ENCODE results near the gene PPP2R2C. TPM values are rescaled to one million over a fixed set of nuclear protein-coding genes. Genes with fewer than 3 reads are reported as not detected.

Gene PPP2R2C
- total and polyA plus RNA-seq, 2 experiments from 2014 or later = not detected

- in situ Hi-C loops (cut with MboI) = no loop called here
- Histone ChIP-seq H3K27me3 (replicated peaks; ENCODE audit: insufficient read depth) (peaks cover 18% of the 10 kb centered on the region), H3K79me2 (ENCODE audit: insufficient read depth) (no peaks in the 10 kb centered on the region), H4K20me1 (ENCODE audit: insufficient read depth) (no peaks in the 10 kb centered on the region), H3K9me2 (ENCODE audit: insufficient read depth) (no peaks in the 10 kb centered on the region), H3F3A (ENCODE audit: insufficient read depth) (no peaks in the 10 kb centered on the region), H3K4me3 (no peak overlapping the region), H3K9me3 (ENCODE audit: low read depth) (no peaks in the 10 kb centered on the region), H3K9ac (no peak overlapping the region), H3K4me2 (ENCODE audit: unreplicated experiment) (no peak overlapping the region), H3K36me3 (ENCODE audit: low read depth) (no peaks in the 10 kb centered on the region), H3K4me1 (ENCODE audit: insufficient read depth) (no peaks in the 10 kb centered on the region), H2AFZ (no peak overlapping the region), H3K27ac (no peak overlapping the region)
- WGBS, 2 experiments (ENCODE audit: low coverage in 1 of 2, low lambda C conversion rate in 2 of 2, missing lambda C conversion rate in 2 of 2) = 42 to 43% methylated on average over 5 of the region's 5 CpGs
- no peak for TF ChIP-seq EZH2phosphoT487 (IDR thresholded peaks at IDR 0.05; ENCODE audit: insufficient read depth, low read depth)
- TF ChIP-seq EZH2 (IDR thresholded peaks at IDR 0.05; ENCODE audit: insufficient read depth, poor library complexity, severe bottlenecking) = no peak
- DNase-seq = no peak
These were observed 26.8 kb downstream of the PPP2R2C start for GRCh38 chr4:6445403-6446129.

- no peaks in the 10 kb centered on the region for H4K20me1 ChIP-seq (ENCODE audit: insufficient read depth)
- H3K4me1 ChIP-seq (ENCODE audit: insufficient read depth) = no peaks in the 10 kb centered on the region
- no peaks in the 10 kb centered on the region for H3K36me3 ChIP-seq (ENCODE audit: low read depth)
- no peak overlapping the region for H3K4me3 ChIP-seq
- no peaks in the 10 kb centered on the region for H3K9me2 ChIP-seq (ENCODE audit: insufficient read depth)
- WGBS, 2 experiments (ENCODE audit: low coverage in 1 of 2, low lambda C conversion rate in 2 of 2, missing lambda C conversion rate in 2 of 2) = 54% methylated on average over 6 of the region's 6 CpGs
- no peaks in the 10 kb centered on the region for H3F3A ChIP-seq (ENCODE audit: insufficient read depth)
- no peak overlapping the region for H3K4me2 ChIP-seq (ENCODE audit: unreplicated experiment)
- in situ Hi-C loops (cut with MboI) = no loop called here
- no peak for DNase-seq
- H3K27ac ChIP-seq = no peak overlapping the region
- peaks cover 15% of the 10 kb centered on the region for H3K27me3 ChIP-seq (replicated peaks; ENCODE audit: insufficient read depth)
- TF ChIP-seq EZH2phosphoT487 (IDR thresholded peaks at IDR 0.05; ENCODE audit: insufficient read depth, low read depth) (no peak), EZH2 (IDR thresholded peaks at IDR 0.05; ENCODE audit: insufficient read depth, poor library complexity, severe bottlenecking) (no peak)
- no peaks in the 10 kb centered on the region for H3K79me2 ChIP-seq (ENCODE audit: insufficient read depth)
- no peaks in the 10 kb centered on the region for H3K9me3 ChIP-seq (ENCODE audit: low read depth)
- no peak overlapping the region for H3K9ac ChIP-seq
- no peak overlapping the region for H2AFZ ChIP-seq
These were observed 27.8 kb downstream of the PPP2R2C start for GRCh38 chr4:6444582-6444981.

- H3K36me3 ChIP-seq (ENCODE audit: low read depth) = no peaks in the 10 kb centered on the region
- no peak for DNase-seq
- no peak overlapping the region for H3K4me2 ChIP-seq (ENCODE audit: unreplicated experiment)
- no peak overlapping the region for H2AFZ ChIP-seq
- peaks cover 11% of the 10 kb centered on the region for H3K27me3 ChIP-seq (replicated peaks; ENCODE audit: insufficient read depth)
- H3K4me1 ChIP-seq (ENCODE audit: insufficient read depth) = no peaks in the 10 kb centered on the region
- 50 to 61% methylated on average over 19 to 21 of the region's 21 CpGs for WGBS, 2 experiments (ENCODE audit: low coverage in 1 of 2, low lambda C conversion rate in 2 of 2, missing lambda C conversion rate in 2 of 2)
- H4K20me1 ChIP-seq (ENCODE audit: insufficient read depth) = no peaks in the 10 kb centered on the region
- no peak for TF ChIP-seq EZH2phosphoT487 (IDR thresholded peaks at IDR 0.05; ENCODE audit: insufficient read depth, low read depth)
- TF ChIP-seq EZH2 (IDR thresholded peaks at IDR 0.05; ENCODE audit: insufficient read depth, poor library complexity, severe bottlenecking) = no peak
- H3K9ac ChIP-seq = no peak overlapping the region
- H3K4me3 ChIP-seq = no peak overlapping the region
- H3F3A ChIP-seq (ENCODE audit: insufficient read depth) = no peaks in the 10 kb centered on the region
- H3K9me3 ChIP-seq (ENCODE audit: low read depth) = no peaks in the 10 kb centered on the region
- no peak overlapping the region for H3K27ac ChIP-seq
- no peaks in the 10 kb centered on the region for H3K9me2 ChIP-seq (ENCODE audit: insufficient read depth)
- in situ Hi-C loops (cut with MboI) = no loop called here
- H3K79me2 ChIP-seq (ENCODE audit: insufficient read depth) = no peaks in the 10 kb centered on the region
These were observed 29.1 kb downstream of the PPP2R2C start for GRCh38 chr4:6443035-6444023.

GRCh38 chr4:6442555-6442954 is 29.9 kb downstream of the PPP2R2C start:
- Histone ChIP-seq H3K4me2 (ENCODE audit: unreplicated experiment) (no peak overlapping the region), H4K20me1 (ENCODE audit: insufficient read depth) (no peaks in the 10 kb centered on the region), H3K9me3 (ENCODE audit: low read depth) (no peaks in the 10 kb centered on the region), H3K79me2 (ENCODE audit: insufficient read depth) (no peaks in the 10 kb centered on the region), H3K9me2 (ENCODE audit: insufficient read depth) (no peaks in the 10 kb centered on the region), H2AFZ (no peak overlapping the region), H3K4me1 (ENCODE audit: insufficient read depth) (no peaks in the 10 kb centered on the region), H3K36me3 (ENCODE audit: low read depth) (no peaks in the 10 kb centered on the region), H3F3A (ENCODE audit: insufficient read depth) (no peaks in the 10 kb centered on the region), H3K4me3 (no peak overlapping the region), H3K9ac (no peak overlapping the region), H3K27me3 (replicated peaks; ENCODE audit: insufficient read depth) (peaks cover 11% of the 10 kb centered on the region), H3K27ac (no peak overlapping the region)
- DNase-seq = no peak
- TF ChIP-seq EZH2phosphoT487 (IDR thresholded peaks at IDR 0.05; ENCODE audit: insufficient read depth, low read depth) (no peak), EZH2 (IDR thresholded peaks at IDR 0.05; ENCODE audit: insufficient read depth, poor library complexity, severe bottlenecking) (no peak)
- in situ Hi-C loops (cut with MboI) = no loop called here
- WGBS, 2 experiments (ENCODE audit: low coverage in 1 of 2, low lambda C conversion rate in 2 of 2, missing lambda C conversion rate in 2 of 2) = 48 to 57% methylated on average over 8 of the region's 8 CpGs
